Raji (cell line): ENCODE measurements around the gene PIGR.

ENCODE experiments used
- POLR2A ChIP-seq: IDR thresholded peaks from 2 replicates; pipeline ENCODE4 v1.6.1; 2011; ENCODE audit warnings: low read depth, low read length, control low read depth; ENCODE audit not compliant: insufficient read depth

Gene PIGR

DNA sequence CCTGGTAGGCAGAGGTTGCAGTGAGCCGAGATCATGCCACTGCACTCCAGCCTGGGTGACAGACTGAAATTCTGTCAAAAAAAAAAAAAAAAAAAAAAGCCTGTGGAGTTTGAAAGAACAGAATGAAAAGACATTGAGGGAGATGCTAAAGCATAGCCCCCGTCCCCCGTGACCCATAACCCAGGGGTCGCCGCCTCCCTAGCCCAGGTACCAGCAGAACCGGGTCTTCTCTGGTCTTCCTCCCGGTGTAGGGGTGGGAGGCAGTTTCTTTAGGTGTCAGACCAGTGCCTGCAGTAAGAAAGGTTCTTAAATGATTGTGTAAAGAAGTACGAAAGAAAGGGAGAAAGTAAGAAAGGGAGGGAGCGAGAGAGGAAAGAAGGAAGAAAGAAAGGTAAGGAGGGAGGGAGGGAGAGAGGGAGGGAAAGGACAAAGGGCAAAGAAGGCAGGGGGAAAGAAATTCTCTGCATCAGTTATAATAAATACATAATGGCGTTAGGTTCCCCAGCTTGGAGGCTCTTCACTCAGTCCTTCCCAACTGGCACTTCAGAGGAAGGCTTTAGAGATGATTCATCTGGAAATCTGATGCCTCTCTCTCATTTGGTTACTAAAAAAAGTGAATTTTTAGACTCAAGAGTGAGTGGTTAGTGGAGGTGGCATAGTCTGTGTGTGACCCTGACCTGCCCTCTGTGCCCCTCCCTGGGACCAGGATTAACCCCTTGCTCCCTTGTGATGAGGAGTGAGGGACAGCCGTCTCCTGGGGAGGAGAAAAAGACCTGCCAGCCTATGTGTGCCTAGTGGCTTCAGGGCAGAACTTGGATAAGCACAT, 48.0 kb downstream of the PIGR start:
- no peak for TF ChIP-seq POLR2A

DNA sequence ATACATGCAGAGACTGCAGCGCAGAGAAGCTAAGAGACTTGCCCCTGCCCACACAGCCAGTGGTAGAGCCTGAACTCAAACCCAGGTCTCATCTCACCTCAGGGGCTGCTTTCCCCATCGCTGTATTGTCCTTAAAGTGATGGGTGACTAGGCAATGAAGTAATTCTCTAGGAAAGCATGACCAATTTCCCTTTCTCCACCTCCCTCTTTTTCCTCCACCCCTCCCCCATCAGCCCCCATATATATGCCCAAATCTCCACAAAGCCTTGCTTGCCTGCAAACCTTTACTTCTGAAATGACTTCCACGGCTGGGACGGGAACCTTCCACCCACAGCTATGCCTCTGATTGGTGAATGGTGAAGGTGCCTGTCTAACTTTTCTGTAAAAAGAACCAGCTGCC, 49.1 kb downstream of the PIGR start, which contains the start of gene IL24:
Gene IL24, plus strand, starts transcription at position 269 of the 400 bp plus-strand sequence. CDS start 390 bp downstream, outside the sequence.
- no peak for TF ChIP-seq POLR2A

DNA sequence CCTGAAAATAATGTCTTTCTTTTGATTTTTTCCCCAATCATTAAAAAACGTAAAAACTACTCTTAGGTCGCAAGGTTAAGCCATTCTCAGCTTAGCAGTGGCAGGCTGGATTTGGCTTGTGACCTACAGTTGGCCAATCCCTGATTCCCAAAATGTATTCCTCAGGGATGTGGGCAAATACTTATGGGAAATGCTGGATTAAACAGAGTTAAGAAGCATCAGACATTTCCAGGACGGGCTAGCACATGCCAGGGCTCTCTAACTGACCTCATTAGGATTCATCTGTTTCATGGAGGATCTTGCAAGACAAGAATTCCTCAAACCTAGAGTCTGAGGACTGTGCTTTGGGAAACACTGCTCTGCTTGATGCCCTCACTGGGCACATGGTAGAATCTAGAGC, 50.0 kb downstream of the PIGR start:
- TF ChIP-seq POLR2A, result no peak

DNA sequence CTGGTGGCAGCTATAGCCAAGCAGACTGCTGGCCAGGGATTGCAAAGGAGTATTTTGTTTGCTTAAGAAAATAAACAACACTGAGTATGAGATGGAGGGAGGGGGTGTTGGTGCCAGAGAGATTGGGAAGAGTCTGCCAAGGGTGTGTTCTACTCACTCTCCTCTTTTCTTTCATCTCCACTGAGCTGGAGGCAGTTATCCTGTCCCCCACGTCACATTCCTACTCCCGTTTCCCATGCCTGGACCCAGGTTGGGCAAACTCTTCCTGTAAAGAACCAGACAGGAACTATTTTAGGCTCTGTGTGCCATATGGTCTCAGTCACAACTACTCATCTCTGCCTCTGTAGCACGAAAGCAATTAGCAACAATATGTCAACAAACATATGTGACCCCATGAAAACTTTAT, 50.4 kb downstream of the PIGR start:
- TF ChIP-seq POLR2A, result no peak

DNA sequence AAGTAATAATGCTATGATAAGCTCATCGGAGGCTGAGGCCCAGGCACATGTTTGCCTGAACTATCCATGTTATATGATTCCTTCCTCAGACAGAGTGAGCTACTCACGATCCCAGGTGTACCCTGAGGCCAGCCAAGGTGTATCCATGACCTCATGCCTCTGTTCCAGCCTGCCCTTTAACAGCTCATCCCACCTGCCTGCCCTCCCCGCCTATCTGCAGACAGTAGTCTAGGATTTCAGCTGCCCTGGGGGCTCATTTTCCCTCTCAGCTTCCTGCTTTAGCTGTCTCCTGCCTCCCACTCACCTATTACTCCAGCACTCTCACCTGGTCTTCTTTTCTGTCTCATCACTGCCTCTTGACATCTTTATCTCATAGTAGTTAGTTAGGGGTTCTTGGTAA, 50.9 kb downstream of the PIGR start:
- no peak for TF ChIP-seq POLR2A

DNA sequence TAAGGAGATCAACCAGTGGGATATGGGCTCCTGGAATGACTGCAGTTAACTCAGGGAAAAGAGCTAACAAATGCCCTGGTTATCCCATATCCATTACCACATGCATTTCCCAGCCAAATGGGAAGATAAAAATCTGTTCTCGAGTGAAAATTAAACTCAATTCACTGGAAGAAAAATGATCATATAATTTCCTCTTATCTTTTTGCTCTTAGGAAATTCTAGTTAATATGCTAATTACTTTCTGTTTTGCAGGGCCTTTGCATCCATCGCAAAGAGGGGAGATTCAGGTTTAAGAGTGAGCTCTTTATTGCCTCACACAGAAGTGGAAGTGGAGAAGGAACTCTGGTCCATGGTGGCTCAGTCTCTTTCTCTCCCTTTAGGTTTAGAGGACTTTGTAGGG, 52.9 kb downstream of the PIGR start:
- TF ChIP-seq POLR2A, result no peak

DNA sequence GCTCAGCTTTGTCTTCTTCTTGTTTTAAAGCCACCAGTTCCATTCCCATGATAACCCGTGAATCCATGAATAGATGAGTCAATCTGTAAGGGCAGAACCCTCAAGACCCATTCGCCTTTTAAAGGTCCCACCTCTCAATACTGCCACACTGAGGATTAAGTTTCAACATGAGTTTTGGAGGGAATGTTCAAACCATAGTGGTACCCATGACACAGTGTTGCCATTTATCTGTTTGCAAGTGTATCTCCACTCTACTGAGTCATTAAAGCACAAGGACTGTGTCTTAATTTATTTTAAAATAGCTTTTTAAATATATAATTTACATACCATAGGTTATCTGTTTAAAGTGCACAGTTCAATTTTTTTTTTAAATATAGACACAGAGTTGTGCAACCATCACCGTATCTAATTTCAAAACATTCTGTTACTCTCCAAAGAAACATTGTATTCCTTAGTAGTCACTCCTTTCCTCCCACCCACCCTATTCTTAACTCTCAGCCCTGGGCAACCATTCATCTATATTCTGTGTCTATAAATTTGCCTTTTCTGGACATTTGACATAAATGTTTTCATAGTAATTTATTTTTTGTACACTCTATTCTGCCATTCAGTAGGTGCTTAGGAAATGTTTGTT, 53.8 kb downstream of the PIGR start:
- no peak for TF ChIP-seq POLR2A

DNA sequence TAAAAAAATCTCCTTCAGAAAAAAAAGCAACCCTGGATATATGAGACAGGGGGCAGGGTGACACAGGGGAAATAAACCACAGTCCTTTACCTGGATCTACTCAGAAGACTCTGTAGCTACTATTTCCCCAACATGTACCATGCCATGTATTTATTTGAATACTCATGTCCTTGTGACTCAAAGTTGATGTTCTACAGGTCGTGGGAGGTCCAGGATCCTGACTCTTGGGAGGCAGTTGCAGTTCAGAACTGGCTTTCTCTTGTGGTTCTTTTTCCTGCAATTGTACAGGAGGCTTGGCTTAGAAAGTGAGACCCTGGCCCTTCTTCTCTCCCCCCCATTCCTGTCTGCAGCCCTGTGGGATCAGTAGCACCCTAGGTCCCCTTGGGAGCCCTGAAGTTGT, 54.9 kb downstream of the PIGR start:
- TF ChIP-seq POLR2A, result no peak

DNA sequence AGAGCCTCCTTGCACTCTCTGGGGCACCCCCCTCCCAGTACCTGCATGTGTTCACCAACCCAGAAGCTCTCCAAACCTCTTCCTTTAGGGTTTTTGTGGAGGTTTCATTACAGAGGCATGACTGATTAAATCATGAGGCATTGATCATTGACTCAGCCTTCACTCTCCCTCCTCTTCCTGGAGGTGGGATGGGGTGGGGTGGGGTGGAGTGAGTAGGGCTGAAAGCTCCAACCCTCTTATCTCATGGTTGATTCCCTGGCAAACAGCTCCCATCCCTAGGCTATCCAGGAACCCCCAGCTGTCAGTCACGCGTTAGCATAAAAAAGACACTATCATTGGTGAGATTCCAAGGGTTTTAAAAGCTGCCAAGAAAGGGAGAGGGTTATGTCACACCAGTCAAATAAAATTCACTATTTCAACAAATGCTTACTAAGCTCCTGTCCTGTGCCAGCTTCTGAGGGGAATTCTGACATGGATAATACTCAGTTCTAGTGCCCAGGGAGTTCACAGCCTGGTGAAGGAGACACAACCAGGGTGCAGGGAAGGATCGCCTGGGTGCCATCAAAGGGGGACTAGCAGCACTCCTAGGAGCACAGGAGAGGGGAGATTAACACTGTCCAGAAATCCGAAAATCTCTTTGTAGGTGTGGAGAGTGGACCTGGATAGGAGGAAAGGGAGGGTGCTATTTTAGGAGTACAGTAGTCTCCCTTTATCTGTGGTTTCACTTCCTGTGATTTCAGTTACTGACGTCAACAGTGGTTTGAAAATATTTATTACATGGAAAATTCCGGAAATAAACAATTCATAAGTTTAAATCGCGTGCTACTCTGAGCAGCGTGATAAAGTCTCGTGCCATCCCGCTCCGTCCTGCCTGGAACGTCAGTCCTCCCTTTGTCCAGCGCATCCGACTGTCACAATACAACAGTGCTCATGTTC, 55.9 kb downstream of the PIGR start:
- TF ChIP-seq POLR2A, result no peak

DNA sequence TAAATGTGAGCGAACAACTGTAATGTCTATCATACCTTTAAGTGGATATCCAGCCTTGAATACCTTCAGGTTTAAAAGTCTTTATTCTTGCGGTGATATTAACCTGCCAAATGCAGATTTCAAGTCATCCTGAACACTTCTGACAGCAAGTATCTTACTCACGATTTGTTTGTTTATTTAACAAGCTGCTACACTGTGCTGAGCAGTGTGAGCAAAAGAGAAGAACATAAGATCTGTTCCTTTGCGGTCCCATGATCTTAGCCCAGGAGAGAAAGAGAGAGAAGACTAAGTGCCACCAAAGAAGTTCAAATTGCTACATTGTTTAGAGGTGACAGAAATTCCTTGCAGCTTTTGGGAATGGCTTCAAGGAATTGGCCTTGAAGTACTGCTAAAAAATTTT, 58.6 kb downstream of the PIGR start:
- TF ChIP-seq POLR2A, result no peak

DNA sequence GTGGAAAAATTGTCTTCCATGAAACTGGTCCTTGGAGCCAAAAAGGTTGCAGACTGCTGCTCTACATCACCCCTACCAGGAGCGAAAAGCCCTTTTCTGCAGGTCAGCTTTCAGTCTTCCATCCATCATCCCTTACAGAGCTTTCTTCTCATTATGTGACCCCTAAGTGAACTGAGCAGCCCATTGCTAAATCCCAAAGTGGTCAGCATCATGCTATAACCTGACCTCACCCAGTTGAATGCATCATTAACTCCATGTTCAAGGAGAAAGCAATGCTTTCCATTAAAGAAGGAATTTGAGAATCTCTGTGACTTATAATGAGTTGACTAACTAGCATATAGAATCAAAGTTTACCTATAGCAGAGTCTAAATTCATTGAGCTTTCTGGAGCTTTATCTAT, 59.4 kb downstream of the PIGR start:
- TF ChIP-seq POLR2A, result no peak

DNA sequence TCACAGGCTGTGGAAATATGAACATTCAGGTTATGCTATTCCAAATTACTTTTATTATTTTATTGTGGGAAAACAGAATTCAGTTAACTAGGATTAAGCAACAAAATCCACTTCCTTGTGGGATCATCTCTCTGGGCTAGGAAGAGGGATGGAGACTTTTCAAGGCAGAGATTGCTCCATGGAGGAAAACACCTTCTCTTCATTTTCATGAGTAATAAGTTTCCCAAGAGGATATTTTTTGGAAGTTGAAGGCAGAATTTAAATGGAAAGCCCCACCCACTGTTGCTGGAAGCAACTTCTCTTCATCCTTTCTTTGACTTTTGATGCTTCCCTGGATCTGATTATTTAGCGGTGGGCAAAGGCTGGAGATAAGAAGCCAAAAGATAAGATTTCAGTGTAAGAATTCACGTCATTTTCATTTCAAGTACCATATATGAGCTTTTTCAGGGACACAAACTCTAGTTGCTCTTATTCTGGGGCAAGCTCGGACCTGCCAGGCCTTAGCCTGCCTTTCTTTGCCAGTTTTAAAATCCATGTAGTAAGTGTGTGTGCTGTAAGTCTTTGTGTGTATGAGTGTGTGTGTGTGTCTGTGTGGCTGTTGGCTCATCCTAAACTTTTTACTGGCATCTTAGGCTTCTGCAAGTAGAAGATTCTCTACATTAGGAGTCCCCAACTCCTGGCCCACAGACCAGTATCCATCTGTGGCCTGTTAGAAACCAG, 60.8 kb downstream of the PIGR start:
- TF ChIP-seq POLR2A, result no peak

DNA sequence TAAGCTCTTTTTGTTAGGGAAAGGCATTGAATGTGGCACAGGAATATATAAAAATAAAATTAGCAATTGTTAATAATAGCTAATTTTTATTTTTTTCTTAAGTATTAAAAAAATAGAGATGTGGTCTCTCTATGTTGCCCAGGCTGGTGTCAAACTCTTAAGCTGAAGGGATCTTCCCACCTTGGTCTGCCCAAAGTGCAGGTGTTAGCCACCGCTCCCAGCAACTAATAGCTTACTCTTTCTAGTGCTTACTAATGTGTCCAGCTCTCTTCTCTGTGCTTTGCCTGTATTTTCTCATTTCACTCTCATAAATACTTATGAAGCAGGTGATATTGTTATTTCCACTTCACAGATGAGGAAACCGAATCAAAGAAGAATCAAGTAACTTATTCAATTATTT, 62.4 kb downstream of the PIGR start:
- TF ChIP-seq POLR2A, result no peak

DNA sequence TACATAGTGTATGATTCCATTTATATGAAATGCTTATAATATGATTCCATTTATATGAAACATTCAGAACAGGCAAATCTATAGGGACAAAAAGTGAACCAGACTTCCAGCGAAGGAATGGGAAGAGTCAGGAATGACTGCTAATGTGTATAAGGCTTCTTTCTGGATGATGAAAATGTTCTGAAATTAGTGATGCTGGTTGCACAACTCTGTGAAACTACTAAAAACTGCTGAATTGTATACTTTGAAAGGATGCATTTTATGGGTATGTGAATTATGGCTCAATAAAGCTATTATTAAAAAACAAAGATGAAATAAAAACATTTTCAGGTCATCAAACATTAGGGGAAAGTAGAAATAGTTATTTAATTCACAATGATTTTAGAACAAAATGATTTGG, 63.1 kb downstream of the PIGR start:
- TF ChIP-seq POLR2A, result no peak

DNA sequence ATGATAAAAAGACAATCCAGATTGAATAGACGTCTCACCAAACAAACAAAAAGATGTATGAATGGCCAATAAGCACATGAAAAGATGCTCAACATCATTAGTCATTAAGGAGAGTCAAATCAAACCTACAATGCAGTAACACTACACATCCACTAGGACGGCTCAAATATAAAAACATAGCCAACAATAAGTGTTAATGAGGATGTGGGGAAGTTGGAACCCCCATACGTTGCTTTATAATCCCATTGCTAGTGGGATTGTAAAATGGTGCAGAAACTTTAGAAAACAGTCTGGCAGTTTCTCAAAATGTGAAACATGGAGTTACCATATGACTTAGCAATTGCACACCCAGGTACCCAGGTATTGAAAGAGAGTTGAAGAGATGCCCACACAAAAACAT, 63.7 kb downstream of the PIGR start:
- TF ChIP-seq POLR2A, result no peak
